Measurements from ENCODE around the gene NAV3. TPM values are rescaled to one million over a fixed set of nuclear protein-coding genes. Genes with fewer than 3 reads are reported as not detected.
A peak's percentile ranks its signal among the peaks of the same experiment; 100 is the strongest.

NAV3 gene
- total and polyA plus RNA-seq, 4 donors = 1.6 to 12.5 (median 5.6) TPM

DNA sequence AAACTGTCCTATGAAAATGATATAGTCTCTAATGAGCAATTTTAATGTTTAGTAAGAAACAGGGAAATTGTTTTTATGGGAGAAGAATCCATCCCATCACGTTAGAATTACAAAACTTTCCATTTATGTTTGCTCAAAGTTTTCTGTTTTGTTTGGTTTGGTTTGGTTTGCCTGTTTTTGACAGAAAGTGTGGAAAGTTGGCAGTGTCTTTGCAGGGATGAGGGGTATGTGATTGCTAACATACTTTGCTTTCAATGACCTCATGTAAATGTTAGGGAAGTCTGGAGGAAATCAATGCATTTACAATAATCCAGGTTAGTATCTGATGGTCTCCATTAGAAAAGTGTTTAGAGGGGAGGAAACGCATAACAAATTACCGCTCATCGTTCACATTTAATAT is 12.3 kb upstream of the NAV3 start:
- 88% methylated on average over 4 of the region's 4 CpGs for WGBS, 2 donors
- no peaks in the 10 kb centered on the region for H3K36me3 ChIP-seq (ENCODE audit: control insufficient read depth in 4 of 4, insufficient read depth in 4 of 4, low read length in 4 of 4)

DNA sequence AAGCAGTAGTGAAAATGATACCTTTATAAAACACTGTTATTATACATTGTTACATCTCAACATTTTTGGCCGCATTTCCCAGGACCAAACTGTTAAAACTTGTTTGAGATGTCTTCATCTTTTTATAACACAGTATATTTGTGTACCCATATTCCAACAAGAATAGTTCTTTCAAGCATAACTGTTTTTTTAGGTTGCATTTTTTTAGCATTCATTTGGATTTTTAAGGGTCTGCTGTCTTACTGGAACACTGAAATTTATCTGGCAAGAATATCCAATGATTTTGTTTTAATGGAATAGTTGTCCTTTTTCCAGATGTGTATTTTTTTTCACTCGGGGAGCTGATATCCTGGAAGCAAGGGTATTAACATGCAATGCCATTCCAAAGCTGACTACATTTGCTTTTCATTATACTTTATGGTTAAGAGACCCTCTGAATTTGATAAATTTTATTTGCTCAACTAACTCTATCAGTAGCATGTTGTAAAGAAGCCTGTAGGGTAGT is 8.9 kb upstream of the NAV3 start:
- ATAC-seq (ENCODE audit: insufficient read depth, low FRiP score) (no peak), DNase-seq (peak in 2 of 3 donors; percentile 70 to 73)
- TF ChIP-seq, protein P1, sequence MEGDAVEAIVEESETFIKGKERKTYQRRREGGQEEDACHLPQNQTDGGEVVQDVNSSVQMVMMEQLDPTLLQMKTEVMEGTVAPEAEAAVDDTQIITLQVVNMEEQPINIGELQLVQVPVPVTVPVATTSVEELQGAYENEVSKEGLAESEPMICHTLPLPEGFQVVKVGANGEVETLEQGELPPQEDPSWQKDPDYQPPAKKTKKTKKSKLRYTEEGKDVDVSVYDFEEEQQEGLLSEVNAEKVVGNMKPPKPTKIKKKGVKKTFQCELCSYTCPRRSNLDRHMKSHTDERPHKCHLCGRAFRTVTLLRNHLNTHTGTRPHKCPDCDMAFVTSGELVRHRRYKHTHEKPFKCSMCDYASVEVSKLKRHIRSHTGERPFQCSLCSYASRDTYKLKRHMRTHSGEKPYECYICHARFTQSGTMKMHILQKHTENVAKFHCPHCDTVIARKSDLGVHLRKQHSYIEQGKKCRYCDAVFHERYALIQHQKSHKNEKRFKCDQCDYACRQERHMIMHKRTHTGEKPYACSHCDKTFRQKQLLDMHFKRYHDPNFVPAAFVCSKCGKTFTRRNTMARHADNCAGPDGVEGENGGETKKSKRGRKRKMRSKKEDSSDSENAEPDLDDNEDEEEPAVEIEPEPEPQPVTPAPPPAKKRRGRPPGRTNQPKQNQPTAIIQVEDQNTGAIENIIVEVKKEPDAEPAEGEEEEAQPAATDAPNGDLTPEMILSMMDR (IDR thresholded peaks at IDR 0.05; ENCODE audit: control extremely low read depth, extremely low read depth) = no peak
- H3K27me3 ChIP-seq (ENCODE audit: control insufficient read depth in 3 of 3, insufficient read depth in 3 of 3, low read length in 2 of 3) = no peaks in the 10 kb centered on the region
- H3K36me3 ChIP-seq (ENCODE audit: control insufficient read depth in 4 of 4, insufficient read depth in 4 of 4, low read length in 4 of 4) = no peaks in the 10 kb centered on the region
- H3K4me1 ChIP-seq (ENCODE audit: control insufficient read depth in 5 of 5, insufficient read depth in 5 of 5, low read length in 5 of 5) = peaks cover 0 to 29% (median 5%) of the 10 kb centered on the region in 5 donors
- no peak overlapping the region for H3K9ac ChIP-seq (ENCODE audit: insufficient read depth in 1 of 2, low read length in 2 of 2)
- no peaks in the 10 kb centered on the region for H3K9me3 ChIP-seq (ENCODE audit: control insufficient read depth in 4 of 4, insufficient read depth in 3 of 4, low read length in 3 of 4)
- 72 to 90% methylated on average over 2 of the region's 2 CpGs for WGBS, 2 donors
- no peak overlapping the region for H3K27ac ChIP-seq (ENCODE audit: low read depth in 1 of 2, low read length in 1 of 2)
- H3K4me3 ChIP-seq = no peak overlapping the region

More for the DNA sequence above, 12.3 kb upstream of the NAV3 start:
- H3K9me3 ChIP-seq (ENCODE audit: control insufficient read depth in 4 of 4, insufficient read depth in 3 of 4, low read length in 3 of 4) = no peaks in the 10 kb centered on the region
- peaks cover 0 to 32% (median 10%) of the 10 kb centered on the region in 5 donors for H3K4me1 ChIP-seq (ENCODE audit: control insufficient read depth in 5 of 5, insufficient read depth in 5 of 5, low read length in 5 of 5)
- H3K9ac ChIP-seq (ENCODE audit: insufficient read depth in 1 of 2, low read length in 2 of 2) = no peak overlapping the region
- H3K4me3 ChIP-seq = no peak overlapping the region
- no peaks in the 10 kb centered on the region for H3K27me3 ChIP-seq (ENCODE audit: control insufficient read depth in 3 of 3, insufficient read depth in 3 of 3, low read length in 2 of 3)
- H3K27ac ChIP-seq (ENCODE audit: low read depth in 1 of 2, low read length in 1 of 2) = no peak overlapping the region
- ATAC-seq (ENCODE audit: insufficient read depth, low FRiP score) (no peak), DNase-seq (peak in 2 of 3 donors; percentile 28 to 35)
- TF ChIP-seq, protein P1 (IDR thresholded peaks at IDR 0.05; ENCODE audit: control extremely low read depth, extremely low read depth) = no peak

GRCh38 chr12:77833329-77833728 is 2.6 kb downstream of the NAV3 start:
- Histone ChIP-seq H3K36me3 (ENCODE audit: control insufficient read depth in 4 of 4, insufficient read depth in 4 of 4, low read length in 4 of 4) (no peaks in the 10 kb centered on the region), H3K4me1 (ENCODE audit: control insufficient read depth in 5 of 5, insufficient read depth in 5 of 5, low read length in 5 of 5) (peaks cover 0 to 45% (median 5%) of the 10 kb centered on the region in 5 donors), H3K9ac (ENCODE audit: insufficient read depth in 1 of 2, low read length in 2 of 2) (no peak overlapping the region), H3K27ac (ENCODE audit: low read depth in 1 of 2, low read length in 1 of 2) (no peak overlapping the region), H3K27me3 (ENCODE audit: control insufficient read depth in 3 of 3, insufficient read depth in 3 of 3, low read length in 2 of 3) (no peaks in the 10 kb centered on the region), H3K9me3 (ENCODE audit: control insufficient read depth in 4 of 4, insufficient read depth in 3 of 4, low read length in 3 of 4) (peaks cover 0 to 4% (median 0%) of the 10 kb centered on the region in 4 donors), H3K4me3 (no peak overlapping the region)
- ATAC-seq (ENCODE audit: insufficient read depth, low FRiP score) = no peak
- 67 to 68% methylated on average over 9 of the region's 9 CpGs for WGBS, 2 donors
- no peak for DNase-seq
- TF ChIP-seq, protein P1 (IDR thresholded peaks at IDR 0.05; ENCODE audit: control extremely low read depth, extremely low read depth) = no peak

DNA sequence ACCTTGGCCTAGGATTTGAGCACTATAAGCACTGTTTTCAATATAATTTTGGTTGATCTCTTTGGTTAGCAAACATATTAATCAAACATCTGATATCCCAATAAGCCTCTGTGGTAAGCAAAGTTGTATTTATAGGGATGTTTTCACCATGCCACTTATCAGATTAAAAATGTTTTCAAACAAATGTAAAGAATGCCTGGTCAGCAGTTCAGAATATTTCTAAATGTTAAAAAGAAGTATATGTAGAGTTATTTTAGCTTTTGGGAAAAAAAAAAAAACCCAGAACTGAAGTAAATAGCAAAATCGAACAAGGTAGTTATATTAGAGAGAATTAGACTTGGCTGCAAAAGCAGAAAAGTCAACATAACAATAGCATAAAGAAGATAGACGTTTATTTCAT is 3.9 kb downstream of the NAV3 start:
- ATAC-seq (ENCODE audit: insufficient read depth, low FRiP score) = no peak
- 75 to 83% methylated on average over 2 of the region's 2 CpGs for WGBS, 2 donors

More for the DNA sequence above, 3.9 kb downstream of the NAV3 start:
- Histone ChIP-seq H3K4me3 (no peak overlapping the region), H3K9me3 (ENCODE audit: control insufficient read depth in 4 of 4, insufficient read depth in 3 of 4, low read length in 3 of 4) (peaks cover 0 to 4% (median 0%) of the 10 kb centered on the region in 4 donors), H3K36me3 (ENCODE audit: control insufficient read depth in 4 of 4, insufficient read depth in 4 of 4, low read length in 4 of 4) (no peaks in the 10 kb centered on the region), H3K4me1 (ENCODE audit: control insufficient read depth in 5 of 5, insufficient read depth in 5 of 5, low read length in 5 of 5) (peaks cover 0 to 40% (median 5%) of the 10 kb centered on the region in 5 donors), H3K9ac (ENCODE audit: insufficient read depth in 1 of 2, low read length in 2 of 2) (no peak overlapping the region), H3K27me3 (ENCODE audit: control insufficient read depth in 3 of 3, insufficient read depth in 3 of 3, low read length in 2 of 3) (no peaks in the 10 kb centered on the region), H3K27ac (ENCODE audit: low read depth in 1 of 2, low read length in 1 of 2) (no peak overlapping the region)
- TF ChIP-seq, protein P1 (IDR thresholded peaks at IDR 0.05; ENCODE audit: control extremely low read depth, extremely low read depth) = no peak
- no peak for DNase-seq

Data from lung (tissue), 12 donors.